Activated CD8-positive, alpha-beta memory T cell treated with anti-CD3 and anti-CD28 coated beads for 24 hours (primary cell): Measurements from ENCODE around the gene WDR81.

Experiments used
- DNase-seq: peaks from one replicate; pipeline ENCODE4 v3.0.0-alpha.2; 2020

The WDR81 gene

DNA sequence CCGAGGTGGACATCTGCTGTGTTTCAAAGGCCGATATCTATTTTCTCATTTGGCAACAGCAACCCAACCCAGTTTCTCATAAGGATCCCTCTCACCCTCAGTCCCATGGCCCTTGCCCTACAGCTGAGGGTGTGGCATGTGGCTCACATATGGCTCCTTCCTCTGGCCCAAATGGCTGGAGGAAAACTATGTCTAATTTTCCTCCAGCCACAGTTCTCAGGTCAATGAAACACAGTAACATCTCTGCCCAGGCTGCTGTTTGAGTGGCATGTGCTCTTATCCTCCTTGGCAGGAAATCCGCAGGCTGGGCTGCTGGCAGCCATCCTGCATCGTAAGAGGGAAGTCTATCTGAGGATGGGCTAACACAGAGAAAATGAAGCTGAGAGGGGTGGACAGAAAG, 61.4 kb downstream of the WDR81 start:
- no peak for DNase-seq

DNA sequence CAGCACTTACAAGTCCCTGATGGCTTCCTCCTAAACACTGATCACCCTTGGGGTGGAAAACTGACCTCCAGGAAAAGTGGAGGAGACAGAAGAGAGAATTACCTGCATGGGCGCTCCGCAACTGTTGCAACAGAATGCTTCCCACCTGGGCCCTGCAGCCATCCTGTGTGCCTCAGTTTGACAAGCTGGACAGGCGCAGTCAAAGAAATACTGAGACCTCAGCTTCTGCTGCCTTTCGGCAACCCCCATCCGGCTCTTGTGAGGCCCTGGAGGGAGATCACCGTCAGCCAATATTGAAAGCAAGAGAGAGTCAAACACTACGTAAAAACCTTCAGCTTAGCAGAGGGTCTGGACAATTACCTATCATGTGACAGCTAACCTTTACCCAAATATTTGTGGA, 62.2 kb downstream of the WDR81 start:
- DNase-seq: no peak

GRCh38 chr17:1787301-1787902, 62.9 kb downstream of the WDR81 start:
- no peak for DNase-seq
